ENCODE measurements around the gene TRIM4.
"Not testable (repeated sequence)": the region's sequence is repeated elsewhere in the genome, so short reads cannot be mapped to it uniquely, and the experiment has no call there.

TRIM4 gene

DNA sequence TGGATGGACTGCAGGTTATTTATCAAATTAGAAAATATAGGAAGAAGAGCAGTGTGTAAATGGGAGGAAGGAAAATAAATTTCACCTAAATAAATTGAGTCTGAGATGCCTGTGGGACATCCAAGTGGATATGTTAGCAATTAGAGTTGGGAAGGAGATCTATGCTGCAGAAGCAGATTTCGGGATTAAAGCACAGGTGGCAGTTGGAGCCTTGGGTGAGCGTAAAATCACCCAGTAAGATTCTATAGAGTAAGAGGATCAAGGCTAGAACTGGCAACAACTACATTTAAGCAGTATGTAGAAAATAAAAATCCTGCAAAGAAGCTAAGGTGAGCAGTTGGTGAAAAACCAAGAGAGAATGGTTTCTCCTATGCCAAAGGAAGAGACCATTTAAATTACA is 8.4 kb downstream of the TRIM4 start:
- no peak for DNase-seq

DNA sequence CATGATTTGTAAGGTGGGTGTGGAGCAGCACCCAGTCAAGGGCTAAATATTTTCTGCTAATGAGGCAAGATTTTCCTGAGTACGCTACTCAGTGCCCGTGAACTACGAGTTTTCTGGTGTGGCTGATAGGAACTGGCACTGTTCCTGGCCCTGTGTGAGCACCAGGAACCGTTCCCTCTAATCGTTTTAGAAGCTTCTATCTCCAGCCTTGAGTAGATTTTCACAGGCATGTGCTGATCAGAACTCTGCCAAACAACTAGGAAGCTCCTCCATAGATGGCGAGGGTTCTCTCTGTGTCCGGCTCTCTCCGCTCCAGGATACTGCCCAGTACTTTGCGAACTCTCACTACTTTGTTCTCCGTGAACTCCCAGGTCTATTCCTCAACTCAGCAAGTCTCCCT is 17.7 kb downstream of the TRIM4 start:
- DNase-seq = no peak

DNA sequence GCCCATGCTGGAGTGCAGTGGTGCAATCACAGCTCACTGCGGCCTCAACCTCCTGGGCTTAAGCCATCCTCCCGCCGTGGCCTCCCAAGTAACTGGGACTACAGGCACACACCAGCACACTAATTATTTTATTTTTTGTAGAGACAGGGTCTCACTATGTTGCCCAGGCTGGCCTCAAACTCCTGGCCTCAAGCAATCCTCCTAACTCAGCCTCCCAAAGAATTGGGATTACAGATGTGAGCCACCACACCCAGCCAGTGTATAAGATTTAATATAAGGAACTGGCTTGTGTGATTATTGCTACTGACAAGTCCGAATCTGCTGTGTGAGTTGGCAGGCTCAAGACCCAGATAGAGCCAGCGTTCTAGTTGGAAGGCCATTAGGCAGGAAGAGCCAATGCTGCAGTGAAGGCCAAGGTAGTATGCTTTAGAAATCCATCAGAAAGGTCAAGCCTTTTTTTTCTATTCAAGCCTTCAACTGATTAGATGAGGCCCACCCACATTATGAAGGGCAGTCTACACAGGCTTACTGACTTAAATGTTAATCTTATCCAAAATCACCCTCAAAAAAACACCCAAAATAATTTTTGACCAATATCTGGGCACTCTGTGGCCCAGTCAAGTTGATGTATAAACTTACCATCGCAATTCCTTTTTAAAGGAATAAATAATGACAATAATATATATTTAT is 19.4 kb downstream of the TRIM4 start:
- no peak for DNase-seq

DNA sequence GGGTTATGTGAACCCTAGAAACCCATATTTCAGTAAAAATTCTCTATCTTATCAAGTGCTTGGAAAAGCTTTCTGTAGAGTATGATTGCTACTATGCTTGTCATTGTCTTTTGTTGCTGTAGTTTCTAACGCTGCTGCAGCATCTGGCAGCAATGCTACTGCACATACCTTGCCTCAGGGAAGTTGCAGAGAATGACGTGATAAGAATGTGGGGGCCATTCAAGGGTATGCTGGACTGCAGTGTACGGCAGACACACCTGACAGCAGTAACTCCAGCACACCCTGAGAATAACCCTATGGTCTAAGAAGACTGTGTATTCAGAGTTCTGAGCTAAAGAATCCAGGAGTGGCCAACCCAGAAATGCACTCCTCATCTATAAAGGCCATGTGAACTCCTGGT is 20.5 kb downstream of the TRIM4 start:
- no peak for DNase-seq

DNA sequence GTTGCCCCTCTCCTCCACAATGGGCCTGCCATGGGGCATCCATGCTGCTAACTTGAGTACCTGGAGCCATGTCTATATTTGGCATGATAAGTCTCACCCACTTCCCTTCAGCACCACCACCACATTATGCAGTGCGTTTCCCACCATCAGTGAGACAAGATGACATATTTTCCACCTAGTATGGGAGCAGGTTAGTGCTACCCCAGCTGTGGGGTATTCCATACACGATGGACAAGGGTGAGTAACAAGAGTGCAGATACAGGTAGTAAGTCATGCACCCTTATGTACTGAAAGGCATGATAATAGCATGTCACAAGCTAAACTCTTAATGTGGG is 21.3 kb downstream of the TRIM4 start:
- DNase-seq = no peak

DNA sequence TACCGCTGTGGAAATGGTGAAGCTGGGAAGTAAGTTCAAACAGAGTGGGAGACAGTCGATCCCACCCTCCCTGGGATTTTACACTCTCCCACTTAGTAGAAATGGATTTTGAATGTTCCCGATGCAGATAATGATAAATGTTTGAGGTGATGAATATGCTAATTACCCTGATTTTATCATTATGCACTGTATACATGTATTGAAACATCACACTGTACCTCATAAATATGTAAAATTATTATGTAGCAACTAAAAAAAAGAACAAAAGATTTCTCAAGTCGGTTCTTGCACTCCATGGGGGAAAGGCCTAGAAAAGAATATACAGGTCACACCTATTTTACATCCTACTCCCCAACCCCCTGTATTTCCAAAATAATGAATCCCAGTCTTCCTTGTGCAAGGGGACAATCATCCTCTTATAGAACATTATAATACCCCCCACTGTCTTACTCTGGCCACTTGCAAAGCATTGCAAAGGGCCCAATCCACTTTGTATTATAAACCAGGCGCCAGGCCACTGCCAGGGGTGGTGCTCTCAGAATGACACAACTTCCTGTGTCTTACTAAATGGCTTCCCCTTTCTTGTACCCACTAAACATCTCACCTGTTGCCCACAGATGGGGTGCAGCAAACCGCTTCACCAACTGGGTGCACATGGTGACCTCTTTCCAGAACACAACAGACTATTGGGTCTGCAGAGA is 21.9 kb downstream of the TRIM4 start:
- DNase-seq = no peak

DNA sequence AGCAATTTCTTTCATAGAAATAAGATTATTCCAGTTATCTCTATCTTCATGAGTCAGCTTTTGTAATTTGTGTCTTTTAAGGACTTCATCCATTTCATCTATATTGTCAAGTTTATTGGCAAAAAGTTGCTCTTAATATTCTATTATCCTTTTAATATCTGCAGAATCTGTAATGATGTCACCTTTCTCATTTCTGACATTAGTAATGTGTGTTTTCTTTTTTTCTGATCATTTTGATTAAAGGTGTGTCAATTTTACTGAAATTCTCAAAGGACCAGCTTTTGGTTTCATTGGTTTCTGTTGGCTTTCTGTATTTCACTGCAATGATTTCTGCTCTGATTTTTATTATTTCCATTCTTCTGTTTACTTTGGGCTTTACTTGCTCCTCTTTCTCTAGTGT is 24.6 kb downstream of the TRIM4 start:
- no peak for DNase-seq

DNA sequence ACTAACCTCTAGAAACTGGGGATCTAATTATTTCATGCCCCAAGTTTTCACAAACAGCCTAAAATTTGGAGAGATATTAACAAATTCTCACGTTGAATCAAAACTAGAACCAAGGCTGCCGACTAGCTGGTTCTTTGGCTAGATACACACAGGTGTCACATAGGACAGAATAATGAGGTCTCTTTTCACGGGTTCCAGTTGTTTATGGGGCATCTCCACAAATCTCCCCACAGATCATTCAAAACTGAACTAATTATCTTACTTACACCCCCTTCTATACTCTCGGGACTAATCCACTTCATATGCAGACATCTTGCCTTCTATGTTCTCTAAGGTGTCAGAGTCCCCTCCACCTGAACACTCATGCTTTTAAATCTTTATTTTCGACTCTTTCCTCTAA is 26.1 kb downstream of the TRIM4 start:
- no peak for DNase-seq

DNA sequence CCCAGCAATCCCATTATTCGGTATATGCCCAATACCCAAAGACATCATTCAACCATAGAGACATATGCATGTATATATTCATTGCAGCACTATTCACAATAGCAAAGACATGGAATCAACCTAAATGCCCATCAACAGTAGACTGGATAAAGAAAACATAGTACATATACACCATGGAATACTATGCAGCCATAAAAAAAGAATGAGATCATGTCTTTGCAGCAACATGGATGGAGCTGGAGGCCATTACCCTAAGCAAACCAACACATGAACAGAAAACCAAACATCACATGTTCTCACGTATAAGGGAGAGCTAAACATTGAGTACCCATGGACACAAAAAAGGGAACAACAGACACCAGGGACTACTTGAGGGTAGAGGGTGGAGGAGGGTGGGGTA is 29.0 kb downstream of the TRIM4 start:
- not testable (repeated sequence) for DNase-seq

DNA sequence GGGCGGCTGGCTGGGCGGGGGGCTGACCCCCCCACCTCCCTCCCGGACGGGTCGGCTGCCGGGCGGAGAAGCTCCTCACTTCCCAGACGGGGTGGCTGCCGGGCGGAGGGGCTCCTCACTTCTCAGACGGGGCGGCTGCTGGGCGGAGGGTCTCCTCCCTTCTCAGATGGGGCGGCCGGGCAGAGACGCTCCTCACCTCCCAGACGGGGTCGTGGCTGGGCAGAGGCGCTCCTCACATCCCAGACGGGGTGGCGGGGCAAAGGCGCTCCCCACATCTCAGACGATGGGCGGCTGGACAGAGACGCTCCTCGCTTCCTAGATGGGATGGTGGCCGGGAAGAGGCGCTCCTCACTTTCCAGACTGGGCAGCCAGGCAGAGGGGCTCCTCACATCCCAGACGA is 31.0 kb downstream of the TRIM4 start:
- not testable (repeated sequence) for DNase-seq

DNA sequence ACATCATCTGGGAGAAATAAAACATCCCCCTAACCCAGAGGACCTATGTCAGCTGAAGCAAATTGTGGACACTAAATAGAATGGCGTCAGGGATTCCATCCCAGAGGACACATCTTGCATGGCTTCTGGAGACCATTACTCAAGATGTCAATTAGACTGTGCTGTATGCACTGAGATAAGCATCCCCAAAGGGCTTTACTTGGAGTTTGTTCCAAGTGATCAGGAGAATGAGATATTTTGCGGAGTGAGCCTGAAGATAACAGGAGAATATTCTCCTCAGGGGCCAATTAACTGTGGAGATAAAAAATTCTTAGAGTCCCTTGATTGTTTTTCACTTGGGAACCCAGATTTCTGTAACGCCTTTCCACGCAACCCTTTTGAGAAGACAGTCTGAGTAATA is 38.0 kb downstream of the TRIM4 start:
- DNase-seq = no peak

DNA sequence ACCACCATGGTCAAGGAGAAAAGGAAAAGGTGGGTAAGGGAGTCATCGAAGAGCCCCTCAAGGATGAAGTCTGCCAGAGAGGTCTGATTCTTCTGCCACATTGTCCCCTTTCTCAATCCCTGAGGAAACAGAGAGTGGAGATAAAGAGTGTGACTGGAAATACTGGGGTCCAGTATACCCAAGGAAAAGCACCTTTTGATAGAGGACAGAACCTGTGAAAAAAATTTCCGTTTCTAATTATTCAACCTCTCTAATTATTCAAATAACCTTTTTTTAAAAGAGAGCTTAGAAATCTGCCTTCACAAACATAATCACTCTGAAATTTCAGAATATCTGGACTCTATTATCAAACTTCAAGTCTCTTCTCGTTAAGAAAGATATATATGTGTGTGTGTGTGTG is 42.4 kb downstream of the TRIM4 start, which contains the start of gene OR2AE1:
OR2AE1 (minus strand) TSS at position 101 of the 400 bp plus-strand sequence; CDS start at position 101, 0 bp downstream.
- no peak for DNase-seq

DNA sequence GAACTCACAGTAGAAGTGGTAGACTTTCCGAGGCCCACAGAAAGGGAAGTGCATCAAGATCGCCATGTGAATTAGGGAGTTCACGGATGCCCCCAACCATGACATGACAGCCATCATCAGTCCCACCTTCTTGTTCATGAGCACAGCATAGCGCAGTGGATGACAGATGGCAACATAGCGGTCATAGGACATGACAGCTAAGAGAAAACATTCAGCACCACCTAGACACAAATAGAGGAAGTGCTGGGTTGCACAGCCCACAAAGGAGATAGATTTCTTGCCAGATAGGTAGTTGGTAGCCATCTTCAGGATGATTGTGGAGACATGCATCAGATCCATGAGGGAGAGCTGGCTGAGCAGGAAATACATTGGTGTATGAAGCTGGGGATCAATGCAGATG is 42.8 kb downstream of the TRIM4 start:
- DNase-seq = no peak

DNA sequence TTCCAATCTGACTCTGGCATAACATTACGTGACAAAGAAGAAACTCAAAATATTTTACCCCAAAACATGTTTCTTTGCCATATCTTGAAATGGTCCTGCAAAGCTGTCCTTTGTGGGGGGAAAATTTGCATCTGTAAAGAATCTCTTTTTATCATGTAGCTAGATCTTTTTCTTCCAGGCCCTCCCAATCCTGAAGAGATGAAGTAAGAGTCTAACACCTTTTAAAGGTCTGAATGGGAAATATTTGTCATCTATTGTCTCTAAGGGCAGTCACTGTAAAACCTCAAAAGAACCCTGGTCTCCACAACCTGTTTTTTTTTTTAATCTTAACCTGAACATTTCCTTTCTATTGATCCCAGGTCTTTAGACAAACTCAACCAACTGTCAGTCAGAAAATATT is 51.1 kb downstream of the TRIM4 start:
- no peak for DNase-seq

DNA sequence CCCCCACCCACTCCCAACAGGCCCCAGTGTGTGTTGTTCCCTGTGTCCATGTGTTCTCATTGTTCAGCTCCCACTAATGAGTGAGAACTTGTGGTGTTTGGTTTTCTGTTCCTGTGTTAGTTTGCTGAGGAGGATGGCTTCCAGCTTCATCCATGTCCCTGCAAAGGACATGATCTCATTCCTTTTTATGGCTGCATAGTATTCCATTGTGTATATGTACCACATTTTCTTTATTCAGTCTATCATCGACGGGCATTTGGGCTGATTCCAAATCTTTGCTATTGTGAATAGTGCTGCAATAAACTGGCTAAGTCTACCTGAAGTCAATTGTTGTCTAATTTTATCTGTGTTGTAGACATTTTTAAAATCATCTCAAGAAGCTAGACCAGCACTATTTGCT is 51.9 kb downstream of the TRIM4 start:
- not testable (repeated sequence) for DNase-seq

DNA sequence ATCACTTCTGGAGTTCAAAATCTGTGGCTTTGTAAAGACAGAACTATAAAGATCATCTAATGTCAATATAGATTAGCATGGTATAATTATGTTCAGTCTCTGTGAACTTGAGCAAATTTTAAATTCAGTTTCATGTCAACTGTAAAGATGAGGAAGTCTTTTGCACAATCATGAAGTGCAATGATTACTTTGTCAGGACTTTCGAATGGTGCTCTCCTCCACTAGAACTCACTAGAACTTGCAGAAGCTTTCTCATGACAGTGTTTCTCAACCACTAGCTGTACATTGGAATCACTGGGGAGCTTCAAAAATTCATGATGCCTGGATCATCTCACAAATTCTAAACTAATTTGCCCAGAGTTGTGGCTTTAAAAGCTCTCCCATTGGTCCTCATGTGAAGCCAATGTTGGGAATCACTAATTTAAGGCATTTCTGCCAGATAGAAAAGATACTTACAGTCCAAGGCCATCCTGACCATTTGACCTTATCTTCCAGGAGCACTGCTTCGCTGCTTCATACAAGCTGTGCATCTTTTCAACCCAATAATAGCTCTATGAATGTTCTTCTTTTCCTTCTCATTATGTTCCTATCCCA is 55.4 kb downstream of the TRIM4 start:
- DNase-seq = no peak

DNA sequence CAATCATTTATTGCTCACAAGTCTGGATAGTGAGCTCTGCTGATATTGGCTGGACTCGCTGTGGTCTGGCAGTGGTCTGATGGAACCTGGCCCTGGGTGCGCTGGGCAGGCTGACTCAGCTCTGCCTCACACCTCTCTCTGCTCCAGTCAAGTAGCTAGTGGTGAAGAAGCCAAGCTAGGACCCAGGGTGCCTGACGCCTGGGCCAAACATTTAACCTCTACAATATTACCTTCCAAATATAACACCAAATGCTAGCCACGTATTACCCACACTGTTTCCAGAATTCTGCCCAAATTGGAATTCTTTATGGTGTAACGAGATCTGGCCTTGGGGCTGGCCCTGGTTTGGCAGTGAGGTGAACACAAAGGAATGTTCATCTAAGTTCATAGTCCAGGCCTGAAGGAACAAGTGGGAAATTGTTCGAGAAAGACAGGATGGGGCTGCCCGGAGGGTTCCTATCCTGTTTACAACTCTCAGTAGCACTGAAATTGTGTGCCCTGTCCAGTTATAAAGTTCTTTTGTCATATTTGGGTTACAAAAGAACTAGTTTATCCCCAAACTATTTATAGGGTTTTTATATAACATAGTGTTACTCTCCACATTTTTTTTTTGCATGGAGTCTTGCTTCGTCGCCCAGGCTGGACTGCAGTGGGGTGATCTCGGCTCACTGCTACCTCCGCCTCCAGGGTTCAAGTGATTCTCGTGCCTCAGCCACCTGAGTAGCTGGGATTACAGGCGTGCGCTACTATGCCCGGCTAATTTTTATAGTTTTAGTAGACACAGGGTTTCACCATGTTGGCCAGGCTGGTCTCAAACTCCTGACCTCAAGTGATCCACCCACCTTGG is 58.8 kb downstream of the TRIM4 start:
- DNase-seq = no peak

DNA sequence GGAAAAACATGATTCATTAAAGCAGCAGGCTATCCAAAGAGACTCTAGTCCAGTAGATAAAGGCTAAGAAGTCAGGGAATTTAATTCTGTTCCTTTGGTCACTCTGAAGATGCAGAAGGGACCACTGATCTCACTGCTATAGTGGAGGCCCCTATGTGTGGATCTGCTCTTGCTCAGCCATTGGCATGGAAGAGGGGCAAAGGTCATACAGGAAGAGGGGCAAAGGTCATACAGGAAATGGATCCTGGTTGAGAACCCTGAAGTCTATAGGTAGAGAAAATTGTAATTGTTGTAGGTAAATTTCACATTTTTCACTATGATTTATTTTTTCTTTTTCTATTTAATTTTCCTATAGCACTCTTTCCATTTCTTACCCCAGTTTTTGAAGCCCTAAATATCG is 64.1 kb downstream of the TRIM4 start:
- no peak for DNase-seq

DNA sequence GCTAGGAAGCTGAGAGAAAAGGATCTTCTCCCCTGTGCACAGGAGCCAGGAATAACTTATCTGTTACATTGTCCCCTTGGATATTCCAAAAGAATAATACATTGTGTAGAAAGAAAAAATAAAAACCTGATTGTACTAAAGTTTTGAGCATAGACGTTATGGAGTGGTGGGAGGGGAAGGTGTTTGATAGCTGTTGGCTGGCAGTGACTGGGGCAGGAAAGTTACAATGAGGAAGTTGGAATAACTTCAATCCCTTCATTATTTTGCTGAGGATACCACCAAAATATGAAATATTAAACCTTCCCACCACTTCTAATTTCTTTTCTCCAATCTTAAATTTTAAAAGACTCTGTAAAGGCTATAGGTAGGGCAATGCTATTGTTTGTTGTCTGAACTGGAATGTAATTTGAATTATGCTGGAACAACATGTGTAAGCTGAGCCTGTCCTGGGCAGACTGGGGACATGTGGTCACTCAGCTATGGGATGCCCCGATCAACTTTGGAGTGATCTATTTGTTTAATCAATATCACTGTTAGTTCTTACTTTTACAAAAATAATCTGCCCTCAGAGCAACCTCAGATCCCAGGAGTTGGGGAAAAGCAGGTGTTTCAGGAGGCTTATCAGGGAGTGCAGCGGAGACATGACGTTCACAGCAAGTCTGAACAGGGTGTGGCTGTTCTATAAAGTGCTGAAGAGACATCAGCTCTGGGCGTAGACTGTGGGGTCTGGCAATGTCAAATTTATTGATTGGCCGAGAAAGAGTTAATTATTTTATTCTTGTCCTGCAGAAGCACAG is 70.7 kb downstream of the TRIM4 start:
- DNase-seq = no peak

DNA sequence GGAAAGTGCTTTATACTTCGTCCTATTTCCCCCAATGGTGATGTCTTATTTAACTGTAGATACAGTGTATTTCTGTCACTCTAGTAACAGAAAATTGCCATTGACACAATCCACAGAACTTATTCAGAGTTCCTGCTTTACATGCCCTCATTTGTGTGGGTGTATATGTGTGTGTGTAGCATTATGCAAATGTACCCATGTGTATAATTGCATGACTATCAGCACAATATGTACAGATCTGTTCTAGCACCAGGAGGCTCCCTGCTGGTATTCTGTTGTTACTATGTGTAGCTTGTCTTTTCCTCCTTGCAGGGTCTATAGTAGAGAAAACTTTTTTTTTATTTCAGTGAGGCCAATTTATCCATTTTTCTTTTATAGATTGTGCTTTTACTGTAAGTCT is 75.0 kb downstream of the TRIM4 start:
- no peak for DNase-seq

DNA sequence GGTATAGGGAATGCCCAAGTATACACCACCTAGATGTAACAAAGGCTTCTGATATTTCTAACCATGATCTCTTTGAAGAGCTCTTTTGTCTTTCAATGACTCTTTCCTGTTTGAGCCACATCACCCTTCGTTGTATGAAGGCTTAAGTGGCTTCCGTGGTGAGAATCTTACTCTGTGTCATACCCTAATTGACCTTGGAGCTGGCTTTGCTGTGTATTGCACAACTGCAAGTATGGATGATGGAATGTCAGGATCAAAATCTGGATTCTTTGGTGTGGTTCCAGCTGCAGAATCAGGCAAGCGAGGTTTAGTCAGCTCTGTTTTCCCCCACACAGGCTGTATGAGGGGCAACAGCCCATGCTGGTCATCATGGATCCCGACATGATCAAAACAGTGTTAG is 75.5 kb downstream of the TRIM4 start:
- DNase-seq = no peak

DNA sequence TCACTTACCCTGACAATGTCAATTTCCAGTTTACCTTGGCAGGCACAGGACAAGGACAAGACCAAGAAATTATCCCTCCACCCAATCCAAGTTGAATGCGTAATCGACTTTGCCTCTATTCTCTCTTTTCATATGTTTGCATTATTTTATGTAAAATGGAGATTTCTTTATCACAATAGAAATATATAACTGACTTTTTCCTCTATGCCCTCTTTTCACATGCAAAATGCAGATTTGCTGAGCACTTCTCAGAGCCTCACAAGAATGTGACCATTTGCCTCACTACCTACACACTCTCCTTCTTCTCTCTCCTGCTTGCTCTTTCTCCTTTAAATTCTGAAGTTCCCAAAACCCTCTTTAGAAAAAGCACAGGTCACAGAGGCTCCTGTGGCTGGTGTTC is 76.4 kb downstream of the TRIM4 start:
- DNase-seq = no peak

All from stimulated activated CD4-positive, alpha-beta T cell treated with anti-CD3 and anti-CD28 coated beads, Interleukin-4, amount 100 ng/mL, for 1 hour (primary cell).